GM19324 (cell line): ENCODE data around the gene GNAL.

Experiments
- ATAC-seq: cut with Tn5 transposase; IDR thresholded peaks from one replicate; pipeline ENCODE4 v1.9.1; 2021; ENCODE audit warnings: mild to moderate bottlenecking, moderate library complexity; ENCODE audit not compliant: unreplicated experiment, low FRiP score

Gene GNAL

GRCh38 chr18:11757084-11757590 is 68.1 kb downstream of the GNAL start:
- ATAC-seq: no peak

- ATAC-seq: no peak
These were observed 70.4 kb downstream of the GNAL start for GRCh38 chr18:11759456-11759855.

GRCh38 chr18:11760498-11761167 is 71.6 kb downstream of the GNAL start:
- no peak for ATAC-seq

- no peak for ATAC-seq
These were observed 72.5 kb downstream of the GNAL start for GRCh38 chr18:11761553-11761952.

GRCh38 chr18:11762429-11762828 is 73.4 kb downstream of the GNAL start:
- no peak for ATAC-seq

- no peak for ATAC-seq
These were observed 78.3 kb downstream of the GNAL start for GRCh38 chr18:11767329-11767728.

- no peak for ATAC-seq
These were observed 78.9 kb downstream of the GNAL start for GRCh38 chr18:11767935-11768334.

GRCh38 chr18:11775436-11776174 is 86.5 kb downstream of the GNAL start:
- ATAC-seq: no peak

- no peak for ATAC-seq
These were observed 91.0 kb downstream of the GNAL start for GRCh38 chr18:11780042-11780441.

GRCh38 chr18:11783716-11784331 is 94.8 kb downstream of the GNAL start:
- no peak for ATAC-seq

- ATAC-seq: no peak
These were observed 95.7 kb downstream of the GNAL start for GRCh38 chr18:11784674-11785304.

- no peak for ATAC-seq
These were observed 96.5 kb downstream of the GNAL start for GRCh38 chr18:11785444-11786055.

- ATAC-seq: no peak
These were observed 100.8 kb downstream of the GNAL start for GRCh38 chr18:11789716-11790510.

GRCh38 chr18:11791131-11791530 is 102.1 kb downstream of the GNAL start:
- no peak for ATAC-seq

GRCh38 chr18:11792632-11793031 is 103.6 kb downstream of the GNAL start:
- ATAC-seq: no peak

- no peak for ATAC-seq
These were observed 105.1 kb downstream of the GNAL start for GRCh38 chr18:11794195-11794594.

- no peak for ATAC-seq
These were observed 106.9 kb downstream of the GNAL start for GRCh38 chr18:11795916-11796315.

- no peak for ATAC-seq
These were observed 109.2 kb downstream of the GNAL start for GRCh38 chr18:11798271-11798670.

- ATAC-seq: no peak
These were observed 110.0 kb downstream of the GNAL start for GRCh38 chr18:11799066-11799465.
